GM12875 (cell line): ENCODE measurements around the gene SOD1.

ENCODE experiments used
- H3K4me3 ChIP-seq: one replicate; pipeline ENCODE4 v1.5.1; 2011; ENCODE audit warnings: low read depth, low read length, control low read depth
- CTCF ChIP-seq: IDR thresholded peaks from 2 replicates; pipeline ENCODE4 v1.5.1; 2011; ENCODE audit warnings: low read depth, mild to moderate bottlenecking, control low read depth, inconsistent platforms, low read length, moderate library complexity, borderline replicate concordance; ENCODE audit not compliant: insufficient read depth

SOD1 gene

GRCh38 chr21:31711745-31712285, 52.3 kb downstream of the SOD1 start:
- no peak overlapping the region for H3K4me3 ChIP-seq
- no peak for TF ChIP-seq CTCF

- H3K4me3 ChIP-seq = no peak overlapping the region
- no peak for TF ChIP-seq CTCF
These were observed 53.6 kb downstream of the SOD1 start for GRCh38 chr21:31713115-31713514.

- TF ChIP-seq CTCF = no peak
- no peak overlapping the region for H3K4me3 ChIP-seq
These were observed 54.7 kb downstream of the SOD1 start for GRCh38 chr21:31713973-31714740.

- no peak overlapping the region for H3K4me3 ChIP-seq
- TF ChIP-seq CTCF = no peak
These were observed 55.4 kb downstream of the SOD1 start for GRCh38 chr21:31714741-31715365.

- no peak overlapping the region for H3K4me3 ChIP-seq
- TF ChIP-seq CTCF = no peak
These were observed 56.6 kb downstream of the SOD1 start for GRCh38 chr21:31716106-31716505.
